ENCODE measurements around the gene NAP1L1. TPM values are rescaled to one million over a fixed set of nuclear protein-coding genes. Genes with fewer than 3 reads are reported as not detected.

NAP1L1 gene
- total RNA-seq, 4 donors from 2014 or later, result 175 to 544 (median 399) TPM

DNA sequence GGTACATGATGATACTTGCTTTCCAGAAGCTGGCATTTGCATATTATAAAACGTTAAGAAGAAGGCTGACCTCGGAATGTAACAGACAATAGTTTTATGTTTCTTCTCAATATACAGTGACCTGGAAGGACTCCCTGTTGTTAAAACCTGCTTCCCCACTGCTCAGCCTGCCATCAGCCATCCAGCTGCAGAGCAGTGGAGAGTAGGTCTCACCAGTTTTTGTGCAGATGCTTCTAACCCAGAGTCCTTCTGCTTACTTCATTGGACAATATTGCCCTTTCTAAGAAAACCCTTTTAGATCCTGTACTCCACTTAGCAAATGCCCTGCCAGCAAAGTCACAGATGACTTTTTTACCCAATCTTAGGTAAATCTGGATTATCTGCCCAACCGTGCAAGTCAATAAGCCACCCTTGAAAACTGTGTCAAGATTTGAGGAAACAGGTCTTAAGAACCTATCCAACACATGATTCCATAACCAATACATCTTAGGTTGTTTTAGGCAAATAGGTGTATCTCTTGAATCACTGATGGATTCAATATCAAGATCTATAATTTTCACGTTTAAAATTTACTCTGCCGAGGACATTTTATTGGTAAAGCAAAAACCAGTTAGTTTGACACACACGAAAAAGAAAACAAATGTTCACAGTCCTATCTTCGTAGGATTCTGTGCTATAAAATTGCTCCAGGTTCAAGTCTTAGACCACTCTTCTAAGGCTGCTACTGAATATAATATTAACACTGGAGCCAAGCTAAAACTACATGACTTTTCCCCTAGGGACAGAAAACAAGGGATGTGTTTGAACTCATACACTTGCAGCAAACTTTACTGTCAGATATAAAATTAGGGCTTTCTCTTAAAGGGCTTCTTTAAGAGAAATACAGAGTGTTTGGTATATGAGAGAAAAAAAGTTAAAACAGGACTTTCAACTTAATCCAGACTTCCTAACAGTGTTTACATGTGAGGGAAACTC lies 58.6 kb downstream of the NAP1L1 start:
- Histone ChIP-seq H3K9me3 (no peaks in the 10 kb centered on the region), H3K4me3 (no peak overlapping the region), H3K27ac (no peak overlapping the region), H3K27me3 (no peaks in the 10 kb centered on the region), H3K4me1 (no peaks in the 10 kb centered on the region), H3K36me3 (no peaks in the 10 kb centered on the region)
- DNase-seq, result no peak
- intact Hi-C loops (cut with DNase I; ENCODE audit: low total_unique reads), result no loop called here
- TF ChIP-seq, protein P1, sequence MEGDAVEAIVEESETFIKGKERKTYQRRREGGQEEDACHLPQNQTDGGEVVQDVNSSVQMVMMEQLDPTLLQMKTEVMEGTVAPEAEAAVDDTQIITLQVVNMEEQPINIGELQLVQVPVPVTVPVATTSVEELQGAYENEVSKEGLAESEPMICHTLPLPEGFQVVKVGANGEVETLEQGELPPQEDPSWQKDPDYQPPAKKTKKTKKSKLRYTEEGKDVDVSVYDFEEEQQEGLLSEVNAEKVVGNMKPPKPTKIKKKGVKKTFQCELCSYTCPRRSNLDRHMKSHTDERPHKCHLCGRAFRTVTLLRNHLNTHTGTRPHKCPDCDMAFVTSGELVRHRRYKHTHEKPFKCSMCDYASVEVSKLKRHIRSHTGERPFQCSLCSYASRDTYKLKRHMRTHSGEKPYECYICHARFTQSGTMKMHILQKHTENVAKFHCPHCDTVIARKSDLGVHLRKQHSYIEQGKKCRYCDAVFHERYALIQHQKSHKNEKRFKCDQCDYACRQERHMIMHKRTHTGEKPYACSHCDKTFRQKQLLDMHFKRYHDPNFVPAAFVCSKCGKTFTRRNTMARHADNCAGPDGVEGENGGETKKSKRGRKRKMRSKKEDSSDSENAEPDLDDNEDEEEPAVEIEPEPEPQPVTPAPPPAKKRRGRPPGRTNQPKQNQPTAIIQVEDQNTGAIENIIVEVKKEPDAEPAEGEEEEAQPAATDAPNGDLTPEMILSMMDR (IDR thresholded peaks at IDR 0.05), result no peak
- no peak for TF ChIP-seq POLR2A (IDR thresholded peaks at IDR 0.05)

DNA sequence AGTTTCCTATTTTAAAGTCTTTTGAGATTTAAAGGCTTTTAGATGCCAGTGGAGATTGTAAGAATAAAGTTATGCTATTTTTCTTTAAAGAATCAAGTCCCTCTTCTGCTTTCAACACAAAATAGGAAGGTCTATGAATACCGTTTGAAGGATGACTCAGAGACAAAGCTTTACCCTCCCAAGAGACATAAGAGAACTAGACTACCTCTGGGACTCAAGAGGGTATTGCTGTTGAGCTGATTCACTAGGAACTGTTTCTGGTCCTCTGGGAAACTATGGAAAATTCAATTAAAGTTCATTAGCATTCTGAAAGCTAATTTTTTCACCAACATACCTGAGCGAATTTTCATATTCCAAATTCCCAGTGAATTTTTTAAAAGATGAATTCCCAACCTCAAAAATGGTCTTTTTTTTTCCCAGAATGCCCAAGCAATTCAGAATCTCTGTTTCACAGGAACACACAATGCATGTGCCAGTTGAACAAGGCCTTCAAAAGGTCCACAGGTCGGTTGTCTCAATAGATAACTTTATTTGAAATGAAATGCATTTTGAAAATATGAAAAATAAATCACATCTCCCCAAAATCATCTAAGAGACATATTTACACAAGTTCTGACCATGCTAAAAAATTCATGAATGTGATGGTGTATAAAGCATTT lies 59.4 kb downstream of the NAP1L1 start:
- H3K4me1 ChIP-seq, result no peaks in the 10 kb centered on the region
- TF ChIP-seq POLR2A (IDR thresholded peaks at IDR 0.05), result no peak
- TF ChIP-seq, protein P1 (IDR thresholded peaks at IDR 0.05), result no peak
- no peak overlapping the region for H3K4me3 ChIP-seq
- H3K27me3 ChIP-seq, result no peaks in the 10 kb centered on the region
- intact Hi-C loops (cut with DNase I; ENCODE audit: low total_unique reads), result no loop called here
- no peak for DNase-seq
- no peaks in the 10 kb centered on the region for H3K36me3 ChIP-seq
- no peak overlapping the region for H3K27ac ChIP-seq
- H3K9me3 ChIP-seq, result no peaks in the 10 kb centered on the region

DNA sequence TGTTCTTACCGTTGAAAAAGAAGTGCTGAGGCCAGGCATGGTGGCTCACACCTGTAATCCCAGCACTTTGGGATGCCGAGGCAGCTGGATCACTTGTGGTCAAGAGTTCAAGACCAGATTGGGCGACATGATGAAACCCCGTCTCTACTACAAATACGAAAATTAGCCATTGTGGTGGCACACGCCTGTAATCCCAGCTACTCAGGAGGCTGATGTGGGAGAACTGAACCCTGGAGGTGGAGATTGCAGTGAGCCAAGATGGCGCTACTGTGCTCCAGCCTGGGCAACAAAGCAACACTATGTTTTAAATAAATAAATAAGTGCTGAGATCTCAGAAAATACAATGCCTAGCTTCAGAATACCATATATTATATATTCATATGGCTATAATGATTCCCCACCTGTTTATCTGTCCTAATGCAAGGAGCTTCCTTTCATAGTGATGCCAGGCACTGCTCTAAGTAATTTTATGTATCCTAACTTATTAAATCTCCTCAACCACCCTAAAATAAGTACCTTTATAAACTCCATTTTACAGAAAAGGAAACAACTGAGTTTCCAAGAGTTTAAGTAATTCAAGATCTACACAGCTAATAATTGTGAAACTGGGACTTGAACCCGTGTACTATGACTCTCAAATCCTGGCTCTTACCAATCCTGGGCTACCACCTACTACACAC lies 60.2 kb downstream of the NAP1L1 start:
- Histone ChIP-seq H3K27ac (no peak overlapping the region), H3K4me1 (no peaks in the 10 kb centered on the region), H3K4me3 (no peak overlapping the region), H3K36me3 (no peaks in the 10 kb centered on the region), H3K27me3 (no peaks in the 10 kb centered on the region), H3K9me3 (no peaks in the 10 kb centered on the region)
- DNase-seq, result no peak
- no peak for TF ChIP-seq POLR2A (IDR thresholded peaks at IDR 0.05)
- TF ChIP-seq, protein P1 (IDR thresholded peaks at IDR 0.05), result no peak
- intact Hi-C loops (cut with DNase I; ENCODE audit: low total_unique reads), result no loop called here

DNA sequence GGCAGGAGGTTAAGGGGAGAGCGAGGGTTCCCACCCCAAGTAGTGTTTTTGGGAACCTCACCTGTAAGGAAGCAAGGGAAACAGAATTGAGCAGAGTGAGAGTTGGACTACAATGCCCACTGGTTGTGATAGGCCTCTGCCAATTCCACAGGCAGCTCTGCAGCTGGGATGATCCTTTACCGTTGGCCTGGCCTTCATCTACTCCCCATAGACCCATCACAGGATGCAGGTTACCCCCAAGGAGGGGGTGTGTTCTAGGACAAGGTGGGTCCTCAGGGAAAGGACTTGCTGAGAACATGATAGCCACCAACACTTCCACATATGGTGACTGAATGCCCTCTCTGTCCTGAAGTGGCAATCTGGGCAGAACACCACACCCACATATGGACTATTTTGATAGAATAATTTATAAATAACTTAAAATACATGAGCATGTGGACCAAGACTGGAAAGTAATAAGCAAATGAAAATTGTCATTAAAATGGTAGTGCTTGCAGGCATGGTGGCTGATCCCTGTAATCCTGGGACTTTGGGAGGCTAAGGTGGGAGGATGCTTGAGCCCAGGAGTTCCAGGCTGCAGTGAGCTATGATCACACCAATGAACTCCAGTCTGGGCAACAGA lies 61.3 kb downstream of the NAP1L1 start:
- Histone ChIP-seq H3K27me3 (no peaks in the 10 kb centered on the region), H3K4me1 (no peaks in the 10 kb centered on the region), H3K4me3 (no peak overlapping the region), H3K9me3 (no peaks in the 10 kb centered on the region), H3K27ac (no peak overlapping the region), H3K36me3 (no peaks in the 10 kb centered on the region)
- TF ChIP-seq, protein P1 (IDR thresholded peaks at IDR 0.05), result no peak
- no peak for TF ChIP-seq POLR2A (IDR thresholded peaks at IDR 0.05)
- intact Hi-C loops (cut with DNase I; ENCODE audit: low total_unique reads), result no loop called here
- no peak for DNase-seq

Data from uterus (tissue), 4 donors.